Hindlimb muscle (tissue), 1 donor: ENCODE data around the gene ATP1A2. TPM values are rescaled to one million over a fixed set of nuclear protein-coding genes. Genes with fewer than 3 reads are reported as not detected.
"Not testable (repeated sequence)": the region's sequence is repeated elsewhere in the genome, so short reads cannot be mapped to it uniquely, and the experiment has no call there.

Source experiments
- DNase-seq: peaks from one replicate; pipeline ENCODE4 v3.0.0-alpha.2; 2013
- polyA plus RNA-seq: library from polyadenylated mRNA; unstranded; fragments of 120-200 nt; gene quantifications from one replicate; pipeline ENCODE4 v1.2.1, GENCODE V29; 2013; ENCODE audit not compliant: insufficient read length

ATP1A2 gene
- polyA plus RNA-seq, 1 donor = 87.0 TPM

DNA sequence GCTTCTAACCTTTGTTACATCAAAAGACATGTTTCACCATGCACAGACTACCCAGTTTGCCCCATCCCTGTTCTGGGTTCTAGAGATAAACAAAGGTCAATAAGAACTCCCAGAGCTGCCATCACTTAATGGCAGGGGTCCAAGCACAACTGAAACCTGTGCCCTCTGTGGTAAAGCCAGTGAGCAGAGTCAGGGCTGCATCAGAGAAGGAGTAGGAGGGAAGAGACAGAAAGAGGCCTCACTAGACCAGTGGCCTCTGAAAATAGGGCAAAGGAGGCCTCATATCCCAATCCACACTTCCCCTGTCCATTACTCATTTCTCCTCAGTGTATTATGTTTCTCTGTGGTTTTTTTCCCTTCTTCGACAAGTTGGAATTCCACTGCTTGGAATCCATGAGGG, 10.2 kb downstream of the ATP1A2 start:
- no peak for DNase-seq

DNA sequence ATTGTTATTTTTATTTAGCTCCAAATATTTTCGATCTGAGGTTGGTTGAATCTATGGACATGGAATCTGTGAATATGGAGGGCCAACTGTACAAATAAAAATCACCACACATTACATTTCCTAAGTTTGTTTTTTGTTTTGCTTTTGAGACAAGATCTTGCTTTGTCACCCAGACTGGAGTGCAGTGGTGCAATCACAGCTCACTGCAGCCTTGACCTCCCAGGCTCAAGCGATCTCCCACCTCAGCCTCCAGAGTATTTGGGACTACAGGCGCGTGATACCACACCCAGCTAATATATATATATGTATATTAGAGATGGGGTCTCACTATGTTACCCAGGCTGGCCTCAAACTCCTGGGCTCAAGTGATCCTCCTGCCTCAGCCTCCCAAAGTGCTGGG, 10.8 kb downstream of the ATP1A2 start:
- DNase-seq = not testable (repeated sequence)

DNA sequence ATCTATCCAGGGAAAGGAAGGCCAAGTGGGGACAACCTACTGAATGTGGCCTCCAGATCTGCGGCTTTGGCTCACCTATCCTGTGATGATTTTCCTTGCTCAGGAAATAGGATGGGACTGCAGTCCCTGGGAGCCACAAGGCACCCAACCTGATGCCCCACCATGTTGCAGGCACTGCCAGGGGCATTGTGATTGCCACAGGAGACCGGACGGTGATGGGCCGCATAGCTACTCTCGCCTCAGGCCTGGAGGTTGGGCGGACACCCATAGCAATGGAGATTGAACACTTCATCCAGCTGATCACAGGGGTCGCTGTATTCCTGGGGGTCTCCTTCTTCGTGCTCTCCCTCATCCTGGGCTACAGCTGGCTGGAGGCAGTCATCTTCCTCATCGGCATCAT, 11.8 kb downstream of the ATP1A2 start:
- DNase-seq = no peak

DNA sequence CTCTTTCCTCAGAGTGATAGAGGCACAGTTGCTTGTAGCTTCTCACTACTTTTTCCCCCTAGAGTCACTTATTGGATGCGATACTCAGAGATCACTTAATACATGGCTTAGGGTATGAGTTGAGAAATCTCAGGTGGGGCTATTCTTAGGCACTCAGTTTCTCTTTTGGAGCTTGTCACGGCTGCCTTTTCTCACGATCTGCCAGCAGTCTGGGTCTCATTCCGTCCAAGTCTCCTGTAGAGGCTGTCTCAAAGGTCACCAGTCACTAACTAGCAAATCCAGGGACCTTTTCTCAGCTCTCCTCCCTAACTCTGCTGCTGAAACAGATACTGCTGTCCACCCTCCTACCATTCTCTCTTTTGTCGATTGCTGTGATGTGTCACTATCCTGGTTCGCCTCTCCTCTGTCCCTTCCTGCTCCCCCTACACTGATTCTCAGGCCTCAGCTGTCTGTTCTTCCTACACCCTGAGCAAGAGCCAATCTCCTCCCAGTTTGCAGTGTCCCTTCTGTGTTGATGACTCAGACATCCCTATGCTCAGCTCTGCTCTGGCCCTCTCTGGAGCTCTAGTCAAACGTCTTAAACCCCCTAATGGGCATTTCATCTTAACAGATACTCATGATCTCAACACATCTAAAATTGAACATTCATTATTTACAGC, 12.4 kb downstream of the ATP1A2 start:
- no peak for DNase-seq

DNA sequence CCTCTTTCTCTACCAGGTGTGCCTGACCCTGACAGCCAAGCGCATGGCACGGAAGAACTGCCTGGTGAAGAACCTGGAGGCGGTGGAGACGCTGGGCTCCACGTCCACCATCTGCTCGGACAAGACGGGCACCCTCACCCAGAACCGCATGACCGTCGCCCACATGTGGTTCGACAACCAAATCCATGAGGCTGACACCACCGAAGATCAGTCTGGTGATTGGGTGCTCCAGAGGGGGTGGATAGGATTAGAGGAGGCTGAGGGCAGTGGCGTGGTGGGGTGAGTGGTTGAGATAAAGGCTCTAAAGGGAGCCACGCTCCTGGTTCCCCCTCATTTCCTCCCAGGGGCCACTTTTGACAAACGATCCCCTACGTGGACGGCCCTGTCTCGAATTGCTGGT, 13.1 kb downstream of the ATP1A2 start:
- no peak for DNase-seq

DNA sequence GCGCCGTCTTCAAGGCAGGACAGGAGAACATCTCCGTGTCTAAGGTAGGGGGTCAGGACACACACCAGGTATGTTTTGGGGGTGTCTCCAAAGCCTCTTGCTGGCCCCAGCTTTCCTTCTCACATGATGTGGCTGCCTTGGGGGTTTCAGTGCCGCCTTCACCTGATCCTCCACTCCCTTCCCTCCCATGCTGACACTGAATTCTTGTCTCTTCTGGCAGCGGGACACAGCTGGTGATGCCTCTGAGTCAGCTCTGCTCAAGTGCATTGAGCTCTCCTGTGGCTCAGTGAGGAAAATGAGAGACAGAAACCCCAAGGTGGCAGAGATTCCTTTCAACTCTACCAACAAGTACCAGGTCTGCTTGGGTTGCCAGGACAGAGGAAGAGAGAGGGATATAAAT, 13.5 kb downstream of the ATP1A2 start:
- no peak for DNase-seq

DNA sequence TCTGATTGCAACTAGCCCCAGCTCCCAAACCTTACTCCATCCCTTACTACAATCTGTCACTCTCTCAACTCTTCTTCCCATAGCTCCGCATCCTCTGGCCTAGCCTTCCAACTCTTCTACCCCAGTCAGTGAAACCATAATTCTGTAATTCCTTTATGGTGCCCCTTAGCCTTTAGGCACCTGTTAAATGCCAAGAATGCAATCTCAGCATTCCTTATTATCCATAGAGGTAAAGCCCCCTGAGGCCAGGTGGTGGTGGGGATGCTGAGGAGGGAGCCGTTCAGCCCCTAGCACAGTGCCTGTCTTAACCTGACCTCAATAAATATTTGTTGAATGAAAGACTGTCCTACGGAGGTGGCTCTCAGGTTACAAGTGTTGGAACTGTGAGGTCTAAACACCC, 14.0 kb downstream of the ATP1A2 start:
- no peak for DNase-seq

DNA sequence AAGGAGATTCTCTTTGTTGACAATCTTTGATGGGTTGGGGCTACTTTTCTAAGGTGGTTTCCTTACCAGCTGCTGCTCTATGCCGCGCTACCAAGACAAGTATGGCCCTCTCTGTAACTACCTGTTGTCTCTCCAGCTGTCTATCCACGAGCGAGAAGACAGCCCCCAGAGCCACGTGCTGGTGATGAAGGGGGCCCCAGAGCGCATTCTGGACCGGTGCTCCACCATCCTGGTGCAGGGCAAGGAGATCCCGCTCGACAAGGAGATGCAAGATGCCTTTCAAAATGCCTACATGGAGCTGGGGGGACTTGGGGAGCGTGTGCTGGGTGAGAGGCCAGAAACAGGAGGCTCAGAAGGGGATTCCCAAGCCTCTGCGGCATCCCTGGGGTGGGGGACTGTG, 14.4 kb downstream of the ATP1A2 start:
- DNase-seq = no peak

DNA sequence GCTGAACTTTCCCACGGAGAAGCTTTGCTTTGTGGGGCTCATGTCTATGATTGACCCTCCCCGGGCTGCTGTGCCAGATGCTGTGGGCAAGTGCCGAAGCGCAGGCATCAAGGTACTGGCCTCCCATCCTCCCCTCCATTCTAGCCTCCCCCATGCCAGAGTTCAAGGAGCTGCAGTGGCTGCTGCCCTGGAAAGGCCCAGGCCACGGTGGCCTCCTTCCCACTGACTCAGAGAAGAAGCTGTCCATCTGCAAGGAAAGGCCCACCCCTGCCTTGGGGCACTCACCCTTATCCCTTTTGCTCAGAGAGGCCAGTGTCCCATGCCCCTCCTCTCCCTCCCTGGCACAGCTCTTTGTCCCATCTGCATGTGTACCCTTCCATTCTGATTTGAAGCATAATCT, 14.9 kb downstream of the ATP1A2 start:
- DNase-seq = no peak

DNA sequence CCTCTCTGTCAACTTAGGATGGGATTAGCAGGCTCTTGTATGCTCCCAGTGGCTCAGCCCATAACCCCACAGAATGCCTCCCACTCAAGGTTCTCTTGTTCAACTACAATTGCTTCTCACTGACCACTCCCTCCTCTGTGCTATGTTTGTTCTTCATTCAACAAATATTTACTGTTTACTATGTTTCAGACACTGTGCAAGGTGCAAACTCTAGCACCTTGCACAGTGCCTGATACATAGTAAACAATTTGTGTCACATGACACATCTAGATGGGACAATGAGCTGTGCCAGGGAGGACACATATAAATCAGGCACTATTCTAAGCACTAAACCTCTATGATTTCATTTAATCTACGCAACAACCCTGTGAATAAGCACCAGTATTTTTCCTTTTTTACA, 15.4 kb downstream of the ATP1A2 start:
- DNase-seq = no peak

DNA sequence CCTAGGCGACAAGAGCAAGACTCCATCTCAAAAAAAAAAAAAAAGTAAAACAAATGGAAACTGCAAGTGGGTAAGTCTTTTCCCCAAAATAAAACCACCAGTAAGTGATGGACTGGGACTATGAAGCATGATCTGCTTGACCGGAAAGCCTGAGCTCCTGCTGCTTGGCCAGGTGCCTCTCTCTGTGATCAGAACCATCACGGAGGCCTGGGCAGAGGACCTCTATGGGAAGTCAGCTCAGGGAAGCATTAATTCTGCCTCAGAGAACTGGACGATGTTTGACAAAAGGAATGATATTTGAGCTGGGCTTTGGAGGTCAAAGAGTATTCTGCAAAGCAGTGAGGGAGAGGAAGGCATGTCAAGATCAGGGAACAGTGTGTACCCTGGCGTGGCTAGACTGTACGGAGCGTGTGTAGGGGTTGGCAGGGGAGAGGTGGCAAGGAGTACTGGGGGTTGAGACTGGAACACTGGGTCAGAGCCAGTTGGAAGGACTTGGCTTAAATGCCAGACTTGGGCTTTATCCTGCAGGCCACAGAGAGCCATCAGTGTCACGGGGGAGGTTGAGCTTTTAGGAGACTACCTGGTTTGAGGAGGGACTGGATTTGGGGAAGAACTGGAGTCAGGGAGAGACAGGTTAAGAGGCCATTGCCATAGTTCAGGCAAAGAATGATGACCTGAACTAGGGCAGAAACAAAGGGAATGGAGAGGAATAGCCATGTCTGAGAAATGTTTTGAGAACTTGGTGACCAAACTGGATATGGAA, 16.4 kb downstream of the ATP1A2 start:
- DNase-seq = no peak

DNA sequence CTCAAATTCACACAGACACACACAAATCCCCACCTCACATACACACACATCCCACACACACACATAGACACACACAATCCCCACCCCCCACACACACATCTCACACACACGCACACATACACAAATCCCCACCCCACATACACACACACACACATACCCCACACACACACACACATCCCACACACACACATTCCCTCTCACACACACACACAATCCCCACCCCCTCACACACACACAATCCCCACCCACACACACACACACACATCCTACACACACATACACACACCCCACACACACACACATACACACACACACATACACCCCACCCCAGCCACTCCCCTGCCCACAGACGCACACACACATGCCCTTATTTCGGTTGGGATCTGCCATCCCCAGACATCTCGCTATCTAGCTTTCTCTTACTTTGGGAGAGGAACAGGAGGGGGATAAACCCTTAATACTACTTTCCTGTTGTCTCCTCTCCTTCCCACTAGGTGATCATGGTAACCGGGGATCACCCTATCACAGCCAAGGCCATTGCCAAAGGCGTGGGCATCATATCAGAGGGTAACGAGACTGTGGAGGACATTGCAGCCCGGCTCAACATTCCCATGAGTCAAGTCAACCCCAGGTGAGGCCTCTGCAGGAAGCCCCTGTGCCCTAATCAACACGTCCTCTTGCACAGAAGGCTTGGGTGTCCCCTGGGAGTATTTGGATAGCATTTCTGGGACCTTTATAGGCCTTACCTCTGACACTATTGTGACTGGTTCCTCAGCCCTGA, 18.6 kb downstream of the ATP1A2 start:
- no peak for DNase-seq

DNA sequence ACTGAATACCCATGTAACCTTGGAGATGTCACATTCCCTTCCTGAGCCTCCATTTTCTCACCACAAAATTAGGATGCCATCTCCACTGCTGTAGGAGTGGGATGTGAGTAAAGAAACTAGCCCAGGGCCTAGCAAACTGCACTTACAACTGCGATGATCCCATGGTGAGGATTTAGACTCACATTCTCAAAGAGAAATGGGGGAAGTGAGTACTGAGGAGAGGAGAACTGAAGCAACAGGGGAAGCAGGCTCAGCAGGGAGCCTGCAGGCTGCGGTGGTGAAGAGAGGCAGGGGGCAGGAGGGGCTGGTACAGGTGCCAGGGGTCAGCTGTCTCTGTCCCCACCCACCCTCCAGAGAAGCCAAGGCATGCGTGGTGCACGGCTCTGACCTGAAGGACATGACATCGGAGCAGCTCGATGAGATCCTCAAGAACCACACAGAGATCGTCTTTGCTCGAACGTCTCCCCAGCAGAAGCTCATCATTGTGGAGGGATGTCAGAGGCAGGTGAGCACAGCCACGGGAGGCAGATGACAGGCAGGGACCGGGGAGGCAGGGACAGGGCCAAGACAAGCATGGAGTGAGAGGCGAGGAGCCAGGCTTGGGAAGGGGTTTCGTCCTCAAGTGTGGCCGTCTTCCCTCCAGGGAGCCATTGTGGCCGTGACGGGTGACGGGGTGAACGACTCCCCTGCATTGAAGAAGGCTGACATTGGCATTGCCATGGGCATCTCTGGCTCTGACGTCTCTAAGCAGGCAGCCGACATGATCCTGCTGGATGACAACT, 19.4 kb downstream of the ATP1A2 start:
- no peak for DNase-seq

DNA sequence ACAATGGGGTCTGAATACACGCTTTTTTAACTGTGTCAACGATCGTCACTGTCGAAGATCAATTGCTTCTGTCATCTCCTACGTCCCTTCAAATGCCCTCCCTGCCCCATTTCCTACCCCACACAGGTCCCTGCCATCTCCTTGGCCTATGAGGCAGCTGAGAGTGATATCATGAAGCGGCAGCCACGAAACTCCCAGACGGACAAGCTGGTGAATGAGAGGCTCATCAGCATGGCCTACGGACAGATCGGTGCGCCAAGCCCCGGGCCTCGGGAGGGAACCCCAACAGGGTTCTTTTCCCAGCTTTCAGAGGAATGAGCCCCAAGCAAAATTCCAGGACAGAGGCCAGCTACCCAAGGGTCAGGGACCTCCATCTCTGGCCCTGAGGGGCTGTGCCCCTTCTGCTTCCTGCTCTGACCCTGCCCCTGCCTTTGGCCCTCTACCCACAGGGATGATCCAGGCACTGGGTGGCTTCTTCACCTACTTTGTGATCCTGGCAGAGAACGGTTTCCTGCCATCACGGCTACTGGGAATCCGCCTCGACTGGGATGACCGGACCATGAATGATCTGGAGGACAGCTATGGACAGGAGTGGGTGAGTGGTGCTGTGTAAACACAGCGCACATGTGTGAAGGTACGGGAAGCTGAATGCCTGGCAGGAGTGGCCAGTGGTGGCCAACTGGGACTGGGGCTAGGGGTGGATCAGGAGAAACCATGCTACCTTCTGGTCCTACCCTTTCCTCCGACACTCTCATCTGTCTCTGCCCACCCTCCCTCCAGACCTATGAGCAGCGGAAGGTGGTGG, 20.8 kb downstream of the ATP1A2 start:
- no peak for DNase-seq

DNA sequence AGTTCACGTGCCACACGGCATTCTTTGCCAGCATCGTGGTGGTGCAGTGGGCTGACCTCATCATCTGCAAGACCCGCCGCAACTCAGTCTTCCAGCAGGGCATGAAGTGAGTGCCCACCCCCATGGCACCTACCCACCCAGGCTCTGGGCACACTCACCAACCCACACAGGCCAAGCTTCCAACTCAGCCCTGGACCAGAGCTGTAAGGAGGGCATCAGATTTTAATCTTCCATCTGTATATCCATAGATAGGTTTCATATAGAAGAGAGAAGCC, 21.3 kb downstream of the ATP1A2 start:
- DNase-seq = no peak

DNA sequence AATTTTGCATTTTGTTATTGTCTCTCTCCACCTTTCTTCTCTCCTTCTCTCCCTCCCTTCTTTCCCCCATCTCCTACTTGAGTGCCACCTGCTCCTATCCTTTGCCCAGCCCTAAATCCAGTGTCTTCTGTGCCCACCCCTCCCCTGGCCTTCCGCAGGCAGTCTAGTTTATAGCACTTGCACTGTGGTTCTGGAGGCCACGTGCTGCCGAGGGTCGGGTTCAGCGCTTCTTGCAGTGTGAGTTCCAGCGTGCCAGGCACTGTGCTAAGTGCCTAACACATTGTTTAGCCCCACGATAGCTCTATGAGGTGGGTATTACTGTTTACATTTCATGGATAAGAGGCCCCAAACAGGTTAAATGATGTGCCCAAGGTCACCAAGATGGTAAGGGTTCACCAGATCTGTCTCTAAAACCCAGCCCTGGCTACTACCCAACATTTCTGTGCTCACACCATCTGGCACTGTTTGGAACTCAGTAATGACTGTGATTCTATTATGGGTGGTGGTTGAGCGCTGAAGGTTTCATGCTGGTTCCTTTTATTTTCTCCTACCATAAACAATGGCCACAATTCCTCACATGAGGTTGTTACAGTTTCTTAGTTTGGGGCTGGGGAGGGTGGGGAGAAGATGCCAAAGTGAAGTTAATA, 21.8 kb downstream of the ATP1A2 start:
- DNase-seq = no peak

DNA sequence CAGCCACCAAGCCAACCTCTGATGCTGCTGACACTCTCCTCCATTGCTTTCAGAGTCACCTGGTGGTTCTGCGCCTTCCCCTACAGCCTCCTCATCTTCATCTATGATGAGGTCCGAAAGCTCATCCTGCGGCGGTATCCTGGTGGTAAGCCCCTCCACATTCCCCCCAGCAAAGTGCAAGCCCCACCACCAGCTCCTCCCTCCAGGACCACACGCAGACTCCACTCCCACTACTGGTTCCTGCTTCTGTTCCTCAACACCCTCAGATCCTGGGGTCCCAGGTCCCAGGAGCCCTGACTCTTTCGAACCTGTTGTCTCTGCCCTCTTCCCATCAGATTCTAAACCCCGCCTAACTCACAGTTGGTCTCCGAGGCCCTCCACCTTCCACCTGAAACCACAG, 24.3 kb downstream of the ATP1A2 start:
- DNase-seq = no peak

DNA sequence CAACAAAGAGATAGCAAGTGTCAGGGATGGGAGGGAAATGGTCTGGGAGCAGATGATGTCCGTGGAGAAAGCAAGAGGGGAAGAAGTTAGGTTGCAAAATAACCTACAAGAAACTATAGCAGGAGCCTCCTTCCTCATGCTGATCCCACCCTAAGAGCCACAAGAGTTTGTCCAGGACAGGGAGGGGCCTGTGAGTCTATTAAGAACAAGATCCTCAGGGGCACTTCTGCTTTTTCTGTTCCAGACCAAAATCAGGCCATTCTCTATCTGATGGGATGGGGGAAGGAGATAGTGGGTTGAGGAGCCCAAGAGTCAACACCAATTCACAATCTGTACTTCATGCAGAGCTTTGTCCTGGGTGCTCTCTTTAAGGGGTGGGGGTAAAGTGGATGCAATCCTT, 28.1 kb downstream of the ATP1A2 start:
- DNase-seq = no peak

DNA sequence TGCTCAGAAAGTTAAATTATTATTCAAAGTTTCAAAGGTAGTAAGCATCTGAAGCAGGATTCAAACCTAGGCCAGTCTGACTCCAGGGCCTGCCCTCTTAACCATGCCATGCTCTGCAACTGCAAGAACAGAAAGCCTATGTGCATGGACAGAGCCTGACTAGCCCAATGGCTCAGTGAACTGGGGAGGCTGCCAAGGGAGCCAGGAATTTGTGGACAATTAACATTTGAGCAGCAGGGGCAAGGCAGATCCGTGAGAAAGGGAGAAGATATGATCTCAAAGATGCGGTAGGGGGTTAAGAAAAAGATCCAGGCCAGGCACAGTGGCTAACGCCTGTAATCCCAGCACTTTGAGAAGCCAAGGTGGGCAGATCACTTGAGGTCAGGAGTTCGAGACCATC, 29.4 kb downstream of the ATP1A2 start:
- no peak for DNase-seq

DNA sequence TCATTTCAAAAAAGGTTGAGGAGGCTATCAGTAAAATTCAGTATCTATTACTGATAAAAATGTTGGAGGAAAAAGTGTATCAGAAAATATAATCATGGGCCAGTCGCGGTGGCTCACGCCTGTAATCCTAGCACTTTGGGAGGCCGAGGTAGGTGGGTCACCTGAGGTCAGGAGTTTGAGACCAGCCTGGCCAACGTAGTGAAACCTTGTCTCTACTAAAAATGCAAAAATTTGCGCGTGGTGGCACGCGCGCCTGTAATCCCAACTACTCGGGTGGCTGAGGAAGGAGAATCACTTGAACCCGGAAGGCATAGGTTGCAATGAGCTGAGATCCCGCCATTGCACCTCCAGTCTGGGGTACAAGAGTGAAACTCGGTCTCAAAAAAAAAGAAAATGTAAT, 30.5 kb downstream of the ATP1A2 start:
- no peak for DNase-seq

DNA sequence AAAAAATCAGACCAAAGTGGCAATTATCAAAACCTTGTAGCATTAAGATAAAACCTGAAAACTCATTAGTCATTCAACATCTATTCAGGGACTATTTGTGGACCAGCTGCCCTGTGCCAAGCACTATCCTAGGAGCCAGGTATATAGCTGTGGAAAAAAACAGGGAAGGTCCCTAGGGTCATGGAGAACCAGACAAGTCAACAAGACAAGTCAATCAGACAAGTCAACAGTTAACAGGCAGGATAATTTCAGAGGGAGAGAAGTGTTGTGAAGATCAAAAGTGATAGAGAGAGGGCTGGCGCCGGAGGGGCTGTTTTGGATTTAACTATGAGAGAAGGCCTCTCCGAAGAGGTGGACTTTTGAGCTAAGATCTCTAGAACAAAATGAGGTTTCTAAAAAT, 32.6 kb downstream of the ATP1A2 start:
- DNase-seq = no peak

DNA sequence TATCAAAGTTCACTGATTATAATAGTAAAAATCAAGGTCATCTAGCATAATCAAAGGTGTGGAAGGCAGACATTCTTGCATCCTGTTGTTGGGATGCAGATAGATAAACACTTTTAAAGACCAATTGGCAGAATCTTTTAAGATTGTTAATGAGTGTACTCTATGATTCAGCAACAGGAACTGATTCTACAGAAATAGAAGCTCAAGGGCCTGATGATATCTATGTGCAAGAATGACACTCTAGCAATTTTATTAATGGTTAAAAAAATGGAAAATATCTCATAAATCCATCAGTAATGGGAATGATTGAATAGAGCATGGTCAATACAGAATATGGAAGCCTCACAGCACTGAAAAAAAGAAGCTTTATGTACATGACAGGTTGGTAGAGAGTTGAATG, 33.7 kb downstream of the ATP1A2 start:
- no peak for DNase-seq
